ENCODE measurements around the gene LRMDA. TPM values are rescaled to one million over a fixed set of nuclear protein-coding genes. Genes with fewer than 3 reads are reported as not detected.

The LRMDA gene
- total and polyA plus RNA-seq, 2 of the 4 experiments (the other 2 are of a cell fraction): 0.07 TPM; not detected in 1

DNA sequence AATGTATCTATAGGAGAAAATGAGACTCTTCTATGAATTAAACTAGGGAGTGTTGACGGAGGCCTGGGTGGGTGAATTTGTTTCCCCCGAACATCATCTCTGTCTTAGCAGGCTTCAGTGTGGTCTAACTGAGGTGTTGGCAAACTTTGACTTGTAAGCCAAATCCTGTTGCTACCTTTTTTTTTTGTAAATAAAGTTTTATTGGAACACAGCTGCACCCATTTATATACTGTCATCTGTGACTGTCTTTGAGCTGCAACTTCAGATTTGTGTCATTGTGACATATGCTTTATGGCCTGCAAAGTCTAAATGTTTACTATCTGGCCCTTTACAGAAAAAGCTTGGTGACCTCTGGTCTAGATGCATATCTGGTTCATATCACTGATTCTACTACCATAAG, 455.9 kb downstream of the LRMDA start:
- no peaks in the 10 kb centered on the region for H3K9me1 ChIP-seq (ENCODE audit: insufficient read depth, low read length)
- intact Hi-C loops (cut with micrococcal nuclease) (no loop called here), in situ Hi-C loops (cut with MboI; ENCODE audit: low sequenced_read_pairs) (no loop called here), dilution Hi-C loops (cut with HindIII; ENCODE audit: low sequenced_read_pairs, unreplicated experiment) (no loop called here)
- ChIA-PET CTCF (no interaction called here), POLR2A (ENCODE audit: unreplicated experiment) (no interaction called here)
- H3K4me1 ChIP-seq (ENCODE audit: control insufficient read depth, insufficient read depth, low read length): no peaks in the 10 kb centered on the region
- no peak for ATAC-seq (ENCODE audit: low read depth)
- no peak overlapping the region for H2AK9ac ChIP-seq (replicated peaks; ENCODE audit: low read depth, low read length, poor library complexity)
- no peak overlapping the region for H2BK5ac ChIP-seq (ENCODE audit: low read depth, low read length, poor library complexity, severe bottlenecking)
- no peak overlapping the region for H2BK15ac ChIP-seq (ENCODE audit: low read depth, low read length)
- no peak overlapping the region for H4K91ac ChIP-seq (ENCODE audit: insufficient read depth, low read depth, low read length)
- no peak overlapping the region for H3K23ac ChIP-seq (ENCODE audit: low read depth, low read length)
- H3K4ac ChIP-seq (ENCODE audit: low read depth, low read length): no peak overlapping the region
- no peak overlapping the region for H2BK120ac ChIP-seq (ENCODE audit: low read depth, low read length)
- H2AFZ ChIP-seq (replicated peaks; ENCODE audit: low read length, poor library complexity): no peak overlapping the region
- H3K36me3 ChIP-seq (ENCODE audit: control insufficient read depth, insufficient read depth, low read length): no peaks in the 10 kb centered on the region
- no peak overlapping the region for H3K14ac ChIP-seq (replicated peaks; ENCODE audit: low read depth, low read length)
- no peaks in the 10 kb centered on the region for H4K20me1 ChIP-seq (ENCODE audit: insufficient read depth, low read length)
- H3K9me3 ChIP-seq (ENCODE audit: control insufficient read depth, insufficient read depth, low read length): no peaks in the 10 kb centered on the region
- TF ChIP-seq CEBPB (IDR thresholded peaks at IDR 0.05; ENCODE audit: low read depth, low read length) (no peak), MXI1 (IDR thresholded peaks at IDR 0.05; ENCODE audit: borderline replicate concordance, low read depth, low read length) (no peak), SMC3 (IDR thresholded peaks at IDR 0.05; ENCODE audit: low read depth, low read length) (no peak), RCOR1 (IDR thresholded peaks at IDR 0.05; ENCODE audit: insufficient replicate concordance, low read length) (no peak), CTCF (conservative IDR thresholded peaks at IDR 0.05; ENCODE audit: low read depth, low read length) (no peak), FOS (IDR thresholded peaks at IDR 0.05; ENCODE audit: low read depth, low read length) (no peak), MAFK (IDR thresholded peaks at IDR 0.05; ENCODE audit: low read depth, low read length) (no peak), BHLHE40 (IDR thresholded peaks at IDR 0.05; ENCODE audit: low read depth, low read length) (no peak), MAZ (IDR thresholded peaks at IDR 0.05; ENCODE audit: borderline replicate concordance, low read depth, low read length) (no peak), CHD1 (IDR thresholded peaks at IDR 0.05; ENCODE audit: low read depth, low read length) (no peak), NFE2L2 (IDR thresholded peaks at IDR 0.05; ENCODE audit: low read depth, low read length) (no peak), RFX5 (IDR thresholded peaks at IDR 0.05; ENCODE audit: low read depth, low read length) (no peak), USF2 (IDR thresholded peaks at IDR 0.05; ENCODE audit: low read depth, low read length) (no peak), RAD21 (IDR thresholded peaks at IDR 0.05; ENCODE audit: low read length) (no peak), ELK1 (IDR thresholded peaks at IDR 0.05; ENCODE audit: borderline replicate concordance, low read depth, low read length) (no peak), POLR2A (IDR thresholded peaks at IDR 0.05; ENCODE audit: low read depth, low read length) (no peak)
- no peaks in the 10 kb centered on the region for H3K79me1 ChIP-seq (ENCODE audit: low read depth in 1 of 2, low read length in 2 of 2)
- H3K27me3 ChIP-seq (ENCODE audit: control insufficient read depth, insufficient read depth, low read length): no peaks in the 10 kb centered on the region; the same call in 1 of the 2 replicates
- no peak overlapping the region for H4K5ac ChIP-seq (ENCODE audit: low read depth, low read length)
- H3K56ac ChIP-seq (ENCODE audit: extremely low read depth, insufficient read depth, low read length): no peak overlapping the region
- H3K27ac ChIP-seq (ENCODE audit: insufficient read depth, low read length): no peak overlapping the region
- BruUV-seq (replicated peaks): no TSS peak
- no peak for DNase-seq
- H3K9ac ChIP-seq (ENCODE audit: low read depth, low read length): no peak overlapping the region
- no peak overlapping the region for H3K18ac ChIP-seq (ENCODE audit: low read depth, low read length)
- no CpG with 5 or more reads among the region's 2 CpGs for WGBS, 2 experiments (ENCODE audit: extremely low coverage in 2 of 2, insufficient read length in 1 of 2)
- H3K4me2 ChIP-seq (ENCODE audit: low read depth, low read length): no peak overlapping the region
- H2BK20ac ChIP-seq (ENCODE audit: low read depth, low read length): no peak overlapping the region
- H3K4me3 ChIP-seq (ENCODE audit: insufficient read depth, low read depth, low read length): no peak overlapping the region
- no peak overlapping the region for H2AK5ac ChIP-seq (ENCODE audit: low read depth, low read length)
- H4K8ac ChIP-seq (ENCODE audit: low read depth in 2 of 2, low read length in 2 of 2): no peak overlapping the region

Data from IMR-90 (cell line).